Ovary (tissue), 9 donors: ENCODE measurements around the gene AGPAT2. TPM values are rescaled to one million over a fixed set of nuclear protein-coding genes. Genes with fewer than 3 reads are reported as not detected.
A peak's percentile ranks its signal among the peaks of the same experiment; 100 is the strongest.

Source experiments
- DNase-seq, 5 donors: peaks; one replicate each; pipeline ENCODE4 v3.0.0-alpha.2; 2019 to 2020
- H3K27ac ChIP-seq, 2 donors: fragments of 200-600 bp; one replicate each; pipeline versions ENCODE4 v1.5.1 to v1.8.0; 2019 to 2022
- H3K27me3 ChIP-seq: fragments of 200-600 bp; one replicate; pipeline ENCODE4 v1.8.0; 2022
- H3K36me3 ChIP-seq: fragments of 200-600 bp; sonication (generic); one replicate; pipeline ENCODE4 v1.5.1; 2019
- H3K4me1 ChIP-seq: one replicate; pipeline ENCODE4 v1.8.1; 2013; ENCODE audit warnings: mild to moderate bottlenecking, moderate library complexity; ENCODE audit not compliant: insufficient read depth
- H3K4me3 ChIP-seq: fragments of 200-600 bp; sonication (generic); one replicate; pipeline ENCODE4 v1.5.1; 2017
- H3K9me3 ChIP-seq, 2 donors: fragments of 200-600 bp in 1 of 2; sonication (generic) in 1 of 2; one replicate each; pipeline versions ENCODE4 v1.5.1 to v1.8.1; 2013 to 2019; ENCODE audit warnings: mild to moderate bottlenecking in 1 of 2, moderate library complexity in 1 of 2
- EP300 ChIP-seq: sonication (generic); formaldehyde crosslinking; IDR thresholded peaks from one replicate; pipeline ENCODE4 v1.6.1; 2017; ENCODE audit warnings: antibody characterized with exemption
- POLR2A ChIP-seq: fragments of 450-650 bp; IDR thresholded peaks from one replicate; pipeline ENCODE4 v1.6.1; 2017; ENCODE audit warnings: antibody characterized with exemption, mild to moderate bottlenecking, moderate library complexity
- whole genome bisulfite sequencing, 3 donors: extraction: QIAGEN DNeasy Blood & Tissue Kit in 1 of 3; methylation state at CpG; one replicate each; pipeline versions ENCODE4 v1.1.5 to v1.1.7; 2013 to 2017; 5-methylcytosine and 5-hydroxymethylcytosine counted together
- intact Hi-C, 4 donors: fragments of 100-400 bp; cut with DNase I; formaldehyde crosslinking; loops; one replicate each; pipeline versions ENCODE4 v1.11.0 to v1.15.1; 2022 to 2023
- polyA plus RNA-seq, 2 donors: library from polyadenylated mRNA; stranded (reverse); fragments of 200-250 nt in 1 of 2; fragments of 350-450 nt in 1 of 2; fragmentation: Illumina TruSeq in 1 of 2; extraction: RNeasy Lipid Tissue Mini Kit (QIAGEN cat#74804) in 1 of 2; gene quantifications; one replicate each; pipeline ENCODE4 v1.2.3, GENCODE V29; 2013 to 2014
- total RNA-seq, 7 donors: library from RNA; depleted of rRNA in 2 of 7; stranded (reverse); fragments of >200 nt in 2 of 7; fragmentation: NEBNext Ultra II Directional in 3 of 7; extraction: Animal tissue kit (Norgen Biotek cat#: 25700) in 3 of 7; gene quantifications; one replicate each; pipeline versions ENCODE4 v1.1.0 to v1.2.4, GENCODE V29; 2016 to 2023
- TF ChIP-seq, protein P1 (sequence below), 3 donors: fragments of 450-650 bp in 2 of 3; fragments of 200-600 bp in 1 of 3; IDR thresholded peaks; one replicate each; pipeline versions ENCODE4 v1.5.1 to v1.8.0; 2016 to 2022; ENCODE audit warnings: antibody characterized with exemption in 3 of 3, mild to moderate bottlenecking in 1 of 3
- donor health status: DM: no; HTN: no; CAD: no; lungs with moderate emphysema.
- donor health status: DM: no; HTN: no; CAD: no.
- donor health status: Bipolar disorder and iron deficiency.
- donor health status: DM: yes; HTN: yes; CAD: no.
- donor health status: DM: no; HTN: no; CAD: no.
- donor health status: DM: yes; HTN: yes; CAD: no.

Gene AGPAT2
- total and polyA plus RNA-seq, 9 donors: 6.1 to 40.9 (median 23.9) TPM

DNA sequence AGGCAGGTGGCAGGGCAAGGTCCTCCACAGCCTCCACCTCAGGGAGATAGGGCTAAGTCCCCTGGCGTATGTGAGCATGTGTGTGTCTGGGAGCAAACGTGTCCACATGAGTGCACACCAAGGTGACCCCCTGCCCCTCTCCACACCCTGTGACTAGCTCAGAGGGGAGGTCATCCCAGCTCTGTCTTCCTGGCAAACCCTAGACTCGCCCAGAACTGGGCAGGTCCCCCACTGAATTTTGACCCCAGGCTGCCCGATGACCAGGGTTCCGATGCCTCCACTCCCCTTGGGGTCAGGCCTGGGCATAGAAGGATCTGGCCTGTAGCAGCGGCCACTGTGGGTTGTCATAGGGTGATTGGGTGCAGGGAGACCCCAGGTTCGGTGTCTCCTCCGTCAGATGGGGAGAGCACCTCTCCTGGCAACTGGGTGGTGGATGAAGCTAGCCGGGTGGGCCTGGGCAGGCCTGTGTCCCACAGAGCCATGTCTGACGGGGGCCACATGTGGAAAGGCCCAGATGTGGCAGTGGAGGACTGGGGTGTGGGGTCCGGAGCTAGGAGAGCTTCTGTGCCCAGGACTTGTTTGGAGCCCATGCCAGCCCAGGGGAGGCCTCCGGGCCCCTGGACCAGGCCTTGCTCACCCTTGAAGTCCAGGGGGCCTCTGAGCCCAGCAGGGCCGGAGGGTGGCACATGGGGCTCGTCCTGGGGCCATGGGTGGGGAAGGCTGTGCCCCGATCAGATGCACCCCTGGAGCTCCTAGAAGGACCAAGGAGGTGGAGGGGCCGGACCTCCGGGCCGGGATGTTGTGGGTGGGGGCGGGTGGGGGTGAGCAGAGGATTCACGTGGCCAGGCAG, 31.3 kb upstream of the AGPAT2 start:
- intact Hi-C loops: no loop called here
- H3K27ac ChIP-seq: no peak overlapping the region
- 79 to 86% (median 83%) methylated on average over 19 to 20 of the region's 20 CpGs for WGBS, 3 donors
- H3K9me3 ChIP-seq: no peaks in the 10 kb centered on the region
- no peaks in the 10 kb centered on the region for H3K4me1 ChIP-seq
- H3K36me3 ChIP-seq: no peaks in the 10 kb centered on the region
- DNase-seq: peak in 1 of 5 donors; percentile 31
- H3K4me3 ChIP-seq: no peak overlapping the region
- TF ChIP-seq POLR2A (no peak), EP300 (no peak)
- TF ChIP-seq, protein P1, sequence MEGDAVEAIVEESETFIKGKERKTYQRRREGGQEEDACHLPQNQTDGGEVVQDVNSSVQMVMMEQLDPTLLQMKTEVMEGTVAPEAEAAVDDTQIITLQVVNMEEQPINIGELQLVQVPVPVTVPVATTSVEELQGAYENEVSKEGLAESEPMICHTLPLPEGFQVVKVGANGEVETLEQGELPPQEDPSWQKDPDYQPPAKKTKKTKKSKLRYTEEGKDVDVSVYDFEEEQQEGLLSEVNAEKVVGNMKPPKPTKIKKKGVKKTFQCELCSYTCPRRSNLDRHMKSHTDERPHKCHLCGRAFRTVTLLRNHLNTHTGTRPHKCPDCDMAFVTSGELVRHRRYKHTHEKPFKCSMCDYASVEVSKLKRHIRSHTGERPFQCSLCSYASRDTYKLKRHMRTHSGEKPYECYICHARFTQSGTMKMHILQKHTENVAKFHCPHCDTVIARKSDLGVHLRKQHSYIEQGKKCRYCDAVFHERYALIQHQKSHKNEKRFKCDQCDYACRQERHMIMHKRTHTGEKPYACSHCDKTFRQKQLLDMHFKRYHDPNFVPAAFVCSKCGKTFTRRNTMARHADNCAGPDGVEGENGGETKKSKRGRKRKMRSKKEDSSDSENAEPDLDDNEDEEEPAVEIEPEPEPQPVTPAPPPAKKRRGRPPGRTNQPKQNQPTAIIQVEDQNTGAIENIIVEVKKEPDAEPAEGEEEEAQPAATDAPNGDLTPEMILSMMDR (IDR thresholded peaks at IDR 0.05): no peak
- no peaks in the 10 kb centered on the region for H3K27me3 ChIP-seq

DNA sequence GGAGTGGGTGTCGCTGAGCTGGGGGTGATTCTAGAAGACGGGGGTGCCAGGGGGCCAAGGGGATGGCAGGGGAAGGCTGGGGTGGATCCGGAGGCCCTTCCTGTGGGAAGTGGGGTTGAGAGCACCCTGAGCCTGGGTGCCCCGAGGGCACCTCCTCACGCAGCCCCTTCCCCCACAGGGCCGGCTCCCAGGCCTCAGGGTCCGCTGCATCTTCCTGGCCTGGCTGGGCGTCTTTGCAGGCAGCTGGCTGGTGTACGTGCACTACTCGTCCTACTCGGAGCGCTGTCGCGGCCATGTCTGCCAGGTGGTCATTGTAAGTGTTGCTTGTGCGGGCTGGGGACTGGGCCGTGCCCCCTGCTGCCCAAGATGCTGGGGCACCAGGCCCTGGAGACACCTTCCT, 30.1 kb upstream of the AGPAT2 start:
- Histone ChIP-seq H3K27me3 (no peaks in the 10 kb centered on the region), H3K27ac (no peak overlapping the region), H3K4me3 (no peak overlapping the region), H3K4me1 (peaks cover 6% of the 10 kb centered on the region), H3K36me3 (no peaks in the 10 kb centered on the region), H3K9me3 (no peaks in the 10 kb centered on the region)
- DNase-seq: no peak
- TF ChIP-seq POLR2A (no peak), EP300 (no peak)
- TF ChIP-seq, protein P1 (IDR thresholded peaks at IDR 0.05): no peak
- WGBS, 3 donors: 84 to 89% (median 88%) methylated on average over 15 to 16 of the region's 16 CpGs
- intact Hi-C loops: no loop called here

DNA sequence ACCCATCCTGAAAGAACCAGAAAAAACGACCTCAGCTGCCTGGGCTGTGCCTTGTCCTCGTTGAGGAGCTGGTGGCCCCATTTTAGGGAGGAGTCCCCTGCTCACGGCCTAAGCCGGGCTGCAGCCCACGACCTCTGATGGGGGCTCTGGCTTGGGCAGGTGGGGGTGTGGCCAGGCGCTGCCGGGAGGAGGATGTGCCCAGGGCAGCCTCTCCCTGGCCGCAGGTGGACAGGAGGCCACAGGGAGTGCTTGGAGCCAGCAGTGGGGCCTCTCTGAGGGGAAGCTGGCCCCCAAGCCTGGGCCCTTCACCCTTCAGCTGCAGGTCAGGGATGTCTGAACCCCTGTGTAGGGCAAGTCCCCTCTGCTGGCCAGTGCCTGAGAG, 27.6 kb upstream of the AGPAT2 start:
- Histone ChIP-seq H3K9me3 (no peaks in the 10 kb centered on the region), H3K4me3 (no peak overlapping the region), H3K27me3 (no peaks in the 10 kb centered on the region), H3K36me3 (no peaks in the 10 kb centered on the region), H3K4me1 (peaks cover 6% of the 10 kb centered on the region), H3K27ac (no peak overlapping the region)
- TF ChIP-seq, protein P1 (IDR thresholded peaks at IDR 0.05): no peak
- TF ChIP-seq POLR2A (no peak), EP300 (no peak)
- peak in 1 of 5 donors; percentile 34 for DNase-seq
- intact Hi-C loops: no loop called here
- WGBS, 3 donors: 66 to 81% (median 68%) methylated on average over 8 of the region's 8 CpGs

DNA sequence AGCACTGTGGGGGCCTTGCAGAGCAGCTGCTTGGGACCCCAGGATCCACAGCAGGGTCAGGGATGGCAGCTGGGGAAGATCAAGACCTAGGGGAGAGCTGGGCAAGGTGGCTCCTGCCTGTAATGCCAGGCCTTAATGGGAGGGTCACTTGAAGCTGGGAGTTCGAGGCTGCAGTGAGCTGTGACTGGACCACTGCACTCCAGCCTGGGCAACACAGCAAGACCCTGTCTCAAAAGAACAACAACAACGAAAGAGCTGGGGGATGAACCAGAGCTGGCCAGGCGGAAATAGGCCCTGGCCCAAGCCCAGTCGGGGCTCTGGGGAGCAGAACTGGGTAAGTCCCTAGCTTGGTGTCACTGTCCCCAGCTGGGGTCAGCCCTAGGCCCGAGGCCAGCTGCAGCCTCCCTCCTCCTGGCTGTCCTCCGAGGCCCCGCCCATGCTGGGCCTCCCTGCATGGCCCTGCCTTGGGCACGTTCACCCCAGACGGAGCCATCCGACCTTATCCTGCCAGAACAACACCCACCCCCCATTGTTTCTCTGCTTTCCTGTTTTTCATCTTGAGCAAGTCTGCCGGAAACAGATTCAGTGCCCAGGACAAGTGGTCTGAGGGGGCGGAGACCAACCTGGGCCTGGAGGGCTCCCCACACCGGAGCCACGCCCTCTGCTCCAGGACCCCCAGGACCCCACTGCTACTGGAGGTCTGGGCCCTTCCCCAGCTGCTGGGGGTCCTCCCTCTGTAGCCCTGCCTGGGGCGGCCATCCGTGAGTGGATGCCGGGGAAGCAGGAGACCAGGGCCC, 27.0 kb upstream of the AGPAT2 start:
- Histone ChIP-seq H3K4me3 (no peak overlapping the region), H3K4me1 (peaks cover 6% of the 10 kb centered on the region), H3K27me3 (no peaks in the 10 kb centered on the region), H3K36me3 (no peaks in the 10 kb centered on the region), H3K27ac (no peak overlapping the region), H3K9me3 (no peaks in the 10 kb centered on the region)
- 77 to 82% (median 79%) methylated on average over 17 of the region's 17 CpGs for WGBS, 3 donors
- DNase-seq: peak in 1 of 5 donors; percentile 42
- intact Hi-C loops: no loop called here
- TF ChIP-seq POLR2A: no peak
- TF ChIP-seq, protein P1 (IDR thresholded peaks at IDR 0.05): no peak
- TF ChIP-seq EP300: no peak
